HepG2 (cell line): ENCODE data around the gene SCGB3A1. TPM values are rescaled to one million over a fixed set of nuclear protein-coding genes. Genes with fewer than 3 reads are reported as not detected.

Experiments
- ATAC-seq: fragments of 200-7000 bp; cut with Tn5 transposase; 3 replicates; pipeline ENCODE4 v1.9.1; 2020; ENCODE audit warnings: mild to moderate bottlenecking, moderate library complexity
- BruUV-seq: library from RNA; stranded (reverse); fragments of 400-500 nt; replicated peaks from 2 replicates; lab custom pipeline; 2021; lab: Mats Ljungman, UMichigan
- CTCF ChIA-PET: fragments of 300-600 bp; formaldehyde crosslinking; extraction: SDS; loops from one replicate; lab custom pipeline; 2021; ENCODE audit warnings: low total read pairs, inconsistent platforms, low intra/inter-chr PET ratio; lab: Yijun Ruan, JAX
- POLR2A ChIA-PET: fragments of 350-600 bp; sonication (Branson Sonifier 250); formaldehyde crosslinking; loops from one replicate; lab custom pipeline; 2020; ENCODE audit warnings: antibody characterized with exemption, inconsistent platforms; lab: Yijun Ruan, JAX
- DNase-seq: peaks from one replicate; pipeline ENCODE4 v3.0.0-alpha.2; 2015; ENCODE audit warnings: low spot score
- FAIRE-seq: peaks from 3 replicates; lab custom pipeline; 2011; peaks lifted over from hg19 to GRCh38; lab: Jason Lieb, UNC
- H2AFZ ChIP-seq: one replicate; pipeline ENCODE4 v1.6.1; 2011; ENCODE audit warnings: low read length, inconsistent platforms
- H3K27ac ChIP-seq: fragments of 300-600 bp; 3 replicates; pipeline ENCODE4 v1.8.0; 2011; ENCODE audit warnings: mixed run types, mild to moderate bottlenecking, mixed read lengths, low read length, inconsistent platforms; ENCODE audit not compliant: insufficient read depth; ENCODE audit errors: extremely low read length
- H3K27me3 ChIP-seq, 2 experiments: fragments of 200-600 bp in 1 of 2; 2 replicates in 1 of 2; 3 replicates in 1 of 2; pipeline versions ENCODE4 v1.6.0 to v1.8.0; 2011; ENCODE audit warnings: low read length in 2 of 2, mild to moderate bottlenecking in 2 of 2, moderate library complexity in 2 of 2, inconsistent platforms in 1 of 2; ENCODE audit not compliant: insufficient read depth in 2 of 2, control insufficient read depth in 1 of 2
- H3K36me3 ChIP-seq, 2 experiments: fragments of 200-600 bp in 1 of 2; replicated peaks in 1 of 2; 2 replicates in 1 of 2; 3 replicates in 1 of 2; pipeline versions ENCODE4 v1.5.1 to v1.8.0; 2011; ENCODE audit warnings: low read length in 2 of 2, inconsistent platforms in 1 of 2; ENCODE audit not compliant: insufficient read depth in 2 of 2, control insufficient read depth in 1 of 2
- H3K4me1 ChIP-seq: 2 replicates; pipeline ENCODE4 v1.5.1; 2012; ENCODE audit warnings: low read length, inconsistent platforms; ENCODE audit not compliant: insufficient read depth
- H3K4me2 ChIP-seq: 2 replicates; pipeline ENCODE4 v1.6.0; 2011; ENCODE audit warnings: low read depth, low read length, inconsistent platforms
- H3K4me3 ChIP-seq, 3 experiments: fragments of 200-600 bp in 1 of 3; sonication (generic), shearing (Covaris generic) in 1 of 3; replicated peaks in 1 of 3; 2 replicates each; pipeline ENCODE4 v1.5.1; 2011 to 2016; ENCODE audit warnings: low read length in 3 of 3, inconsistent platforms in 2 of 3, low read depth in 2 of 3, mild to moderate bottlenecking in 2 of 3, control low read depth in 1 of 3, mixed read lengths in 1 of 3; ENCODE audit not compliant: insufficient read depth in 1 of 3
- H3K79me2 ChIP-seq: one replicate; pipeline ENCODE4 v1.6.1; 2011; ENCODE audit warnings: low read length, inconsistent platforms; ENCODE audit not compliant: insufficient read depth
- H3K9ac ChIP-seq: 2 replicates; pipeline ENCODE4 v1.6.0; 2011; ENCODE audit warnings: mild to moderate bottlenecking, low read depth, low read length, inconsistent platforms; ENCODE audit not compliant: insufficient read depth
- H3K9me3 ChIP-seq: 2 replicates; pipeline ENCODE4 v1.5.1; 2012; ENCODE audit warnings: mild to moderate bottlenecking, low read length
- H4K20me1 ChIP-seq: 2 replicates; pipeline ENCODE4 v1.6.0; 2011; ENCODE audit warnings: inconsistent platforms, mild to moderate bottlenecking, low read length, moderate library complexity; ENCODE audit not compliant: insufficient read depth
- AGO1 ChIP-seq: fragments of 200-400 bp; formaldehyde crosslinking; IDR thresholded peaks from 2 replicates; pipeline ENCODE4 v1.6.1; 2017; ENCODE audit warnings: mild to moderate bottlenecking, low read depth, low read length, moderate library complexity; ENCODE audit not compliant: poor library complexity, severe bottlenecking
- AHR ChIP-seq: IDR thresholded peaks from 2 replicates; pipeline ENCODE4 v1.6.1; 2018; ENCODE audit warnings: missing genetic modification reagents, missing compliant biosample characterization
- JDP2 ChIP-seq: sonication (generic); formaldehyde crosslinking; IDR thresholded peaks from 2 replicates; pipeline ENCODE4 v1.8.1; 2022; ENCODE audit warnings: missing genetic modification reagents, borderline replicate concordance
- KLF15 ChIP-seq: sonication (generic); formaldehyde crosslinking; IDR thresholded peaks from 2 replicates; pipeline ENCODE4 v1.8.1; 2023; ENCODE audit warnings: borderline replicate concordance, mild to moderate bottlenecking, inconsistent platforms, missing genetic modification reagents, mixed read lengths
- MBNL3 ChIP-seq: fragments of 250-450 bp; sonication (Bioruptor Pico); conservative IDR thresholded peaks from 2 replicates; pipeline ENCODE4 v1.8.0; 2022; ENCODE audit warnings: mild to moderate bottlenecking, inconsistent platforms
- NPAS2 ChIP-seq: sonication (generic); formaldehyde crosslinking; IDR thresholded peaks from 2 replicates; pipeline ENCODE4 v1.8.0; 2022; ENCODE audit warnings: mild to moderate bottlenecking, missing genetic modification reagents, borderline replicate concordance
- NR2C2 ChIP-seq: sonication (generic); formaldehyde crosslinking; IDR thresholded peaks from 2 replicates; pipeline ENCODE4 v1.4.0; 2020; ENCODE audit warnings: missing genetic modification reagents, mild to moderate bottlenecking, moderate library complexity, borderline replicate concordance
- NR2F1 ChIP-seq, 2 experiments: fragments of 450-650 bp in 1 of 2; formaldehyde crosslinking in 1 of 2; IDR thresholded peaks; 2 replicates each; pipeline versions ENCODE4 v1.5.0 to v1.6.1; 2016 to 2020; ENCODE audit warnings: mild to moderate bottlenecking in 1 of 2, missing compliant biosample characterization in 1 of 2, missing genetic modification reagents in 1 of 2, moderate library complexity in 1 of 2
- PAX8 ChIP-seq: sonication (generic); formaldehyde crosslinking; IDR thresholded peaks from 2 replicates; pipeline ENCODE4 v1.8.0; 2022; ENCODE audit warnings: mild to moderate bottlenecking, missing genetic modification reagents, borderline replicate concordance
- REST ChIP-seq, 2 experiments: IDR thresholded peaks; 2 replicates each; pipeline ENCODE4 v1.6.1; 2011 to 2012; ENCODE audit warnings: low read length in 2 of 2, borderline replicate concordance in 1 of 2, low read depth in 1 of 2, mild to moderate bottlenecking in 1 of 2, moderate library complexity in 1 of 2
- RNF2 ChIP-seq: fragments of 450-650 bp; conservative IDR thresholded peaks from 2 replicates; pipeline ENCODE4 v1.6.1; 2016; ENCODE audit warnings: low read depth
- SMARCE1 ChIP-seq: fragments of 450-650 bp; IDR thresholded peaks from 2 replicates; pipeline ENCODE4 v1.6.1; 2017; ENCODE audit warnings: borderline replicate concordance
- SP4 ChIP-seq: sonication (generic); formaldehyde crosslinking; IDR thresholded peaks from 2 replicates; pipeline ENCODE4 v1.8.1; 2023; ENCODE audit warnings: mild to moderate bottlenecking, missing genetic modification reagents
- TBX2 ChIP-seq: sonication (generic); formaldehyde crosslinking; IDR thresholded peaks from 2 replicates; pipeline ENCODE4 v1.5.0; 2020; ENCODE audit warnings: missing genetic modification reagents, mild to moderate bottlenecking, borderline replicate concordance
- TEAD2 ChIP-seq: sonication (generic); formaldehyde crosslinking; IDR thresholded peaks from 2 replicates; pipeline ENCODE4 v1.9.0; 2021; ENCODE audit warnings: missing genetic modification reagents
- ZKSCAN1 ChIP-seq: fragments of 150-350 bp; IDR thresholded peaks from 2 replicates; pipeline ENCODE4 v1.6.1; 2014; ENCODE audit warnings: low read length
- WGBS: methylation state at CpG from one replicate; pipeline ENCODE4 v1.1.6; 2017; ENCODE audit warnings: low lambda C conversion rate; 5-methylcytosine and 5-hydroxymethylcytosine counted together
- in situ Hi-C: cut with HindIII; loops from 2 replicates; pipeline ENCODE4 v1.10.0; 2017; ENCODE audit warnings: low pct_unique_long_range_greater_than_20kb; ENCODE audit not compliant: extremely low pct_ligation_motif_present
- intact Hi-C: fragments of 100-400 bp; cut with micrococcal nuclease; formaldehyde crosslinking; loops from one replicate; pipeline ENCODE4 v1.10.0; 2022; ENCODE audit not compliant: unreplicated experiment
- polyA plus RNA-seq, 8 experiments: library from polyadenylated mRNA; depleted of rRNA in 3 of 8; stranded (reverse) in 7 of 8; unstranded in 1 of 8; fragments of >200 nt; fragmentation: Illumina TruSeq in 4 of 8; extraction: Trizol in 4 of 8; gene quantifications; 2 replicates each; pipeline versions ENCODE4 v1.2.1 to v1.2.3, GENCODE V29; 2011 to 2016; ENCODE audit warnings: low read depth in 4 of 8, missing spikeins in 1 of 8, mixed read lengths in 1 of 8; ENCODE audit not compliant: insufficient read depth in 1 of 8
- total RNA-seq, 5 experiments: library from RNA; depleted of rRNA; stranded (reverse); fragments of >200 nt; fragmentation: Illumina TruSeq; extraction: Trizol; gene quantifications; 2 replicates each; pipeline ENCODE4 v1.2.3, GENCODE V29; 2016; ENCODE audit warnings: low read depth in 1 of 5

Gene SCGB3A1
- total and polyA plus RNA-seq, 2 of the 13 experiments (the other 11 are each of a cell fraction or from before 2014, with no cell fraction given): not detected

DNA sequence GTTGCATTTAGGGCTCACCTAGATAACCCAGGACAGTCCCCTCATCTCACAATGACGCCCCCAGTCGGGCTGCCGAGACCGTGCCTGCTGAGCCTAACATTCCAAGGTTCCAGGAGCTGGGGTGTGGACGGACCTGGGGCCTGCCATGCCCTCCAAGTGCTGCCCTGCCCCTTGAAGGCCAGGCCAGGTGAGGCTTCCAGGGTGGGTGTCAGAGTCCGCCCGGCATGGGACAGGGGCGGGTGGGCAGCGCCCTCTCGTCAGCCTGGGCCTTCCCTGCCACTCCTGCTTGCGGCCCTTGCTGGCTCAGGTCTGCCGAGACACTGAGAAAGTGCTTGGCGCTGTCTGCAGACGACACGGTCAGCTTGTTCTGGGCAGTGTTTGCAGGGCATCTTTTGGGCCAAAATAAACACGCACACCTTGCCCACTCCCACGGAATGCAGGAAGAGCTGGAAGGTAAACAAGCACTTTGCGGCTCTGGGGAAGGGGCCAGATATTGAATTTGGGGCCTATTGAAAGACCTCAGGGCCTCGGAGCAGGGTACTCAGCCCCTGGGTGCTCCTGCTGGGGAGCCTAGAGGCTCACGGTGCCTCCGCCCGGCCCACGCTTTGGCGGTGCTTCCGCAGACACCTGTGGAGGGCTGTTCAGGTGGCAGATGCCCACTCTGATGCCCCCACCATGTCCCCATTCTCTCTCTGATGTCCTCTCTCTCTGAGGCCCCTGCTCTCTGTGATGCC is 4.2 kb upstream of the SCGB3A1 start:
- H3K27me3 ChIP-seq: peaks cover 21 to 62% of the 10 kb centered on the region in 2 experiments
- BruUV-seq: no TSS peak
- 32% methylated on average over 4 of the region's 25 CpGs for WGBS
- ATAC-seq: no peak
- H3K79me2 ChIP-seq: no peaks in the 10 kb centered on the region
- TF ChIP-seq AHR (no peak), TBX2 (no peak), REST (IDR thresholded peaks at IDR 0.05; ENCODE audit: borderline replicate concordance in 1 of 2, low read depth in 1 of 2, low read length in 2 of 2) (no peak), NR2C2 (CRISPR knock-in tag) (no peak), SMARCE1 (no peak), NPAS2 (no peak), PAX8 (CRISPR knock-in tag) (no peak), SP4 (CRISPR knock-in tag) (no peak), RNF2 (no peak), KLF15 (no peak), TEAD2 (CRISPR knock-in tag) (no peak), ZKSCAN1 (no peak), MBNL3 (CRISPR knock-in tag) (no peak), JDP2 (CRISPR knock-in tag) (no peak), NR2F1 (CRISPR knock-in tag; IDR thresholded peaks at IDR 0.05) (no peak), AGO1 (no peak)
- H3K4me2 ChIP-seq: no peak overlapping the region
- H3K9me3 ChIP-seq: no peaks in the 10 kb centered on the region
- no peak overlapping the region for H3K9ac ChIP-seq
- CTCF ChIA-PET: no interaction called here
- no peaks in the 10 kb centered on the region for H4K20me1 ChIP-seq
- H2AFZ ChIP-seq: no peak overlapping the region
- intact Hi-C loops: no loop called here
- no peak overlapping the region for H3K4me3 ChIP-seq
- peaks cover 19% of the 10 kb centered on the region for H3K4me1 ChIP-seq
- DNase-seq: no peak
- POLR2A ChIA-PET: no interaction called here
- in situ Hi-C loops: no loop called here
- H3K36me3 ChIP-seq: no peaks in the 10 kb centered on the region
- H3K27ac ChIP-seq: no peak overlapping the region
- FAIRE-seq: no peak
